ENCODE data around the gene DOCK3. TPM values are rescaled to one million over a fixed set of nuclear protein-coding genes. Genes with fewer than 3 reads are reported as not detected.

Gene DOCK3
- total and polyA plus RNA-seq, 4 donors = 0.01 to 0.08 (median 0.06) TPM; not detected in 1

DNA sequence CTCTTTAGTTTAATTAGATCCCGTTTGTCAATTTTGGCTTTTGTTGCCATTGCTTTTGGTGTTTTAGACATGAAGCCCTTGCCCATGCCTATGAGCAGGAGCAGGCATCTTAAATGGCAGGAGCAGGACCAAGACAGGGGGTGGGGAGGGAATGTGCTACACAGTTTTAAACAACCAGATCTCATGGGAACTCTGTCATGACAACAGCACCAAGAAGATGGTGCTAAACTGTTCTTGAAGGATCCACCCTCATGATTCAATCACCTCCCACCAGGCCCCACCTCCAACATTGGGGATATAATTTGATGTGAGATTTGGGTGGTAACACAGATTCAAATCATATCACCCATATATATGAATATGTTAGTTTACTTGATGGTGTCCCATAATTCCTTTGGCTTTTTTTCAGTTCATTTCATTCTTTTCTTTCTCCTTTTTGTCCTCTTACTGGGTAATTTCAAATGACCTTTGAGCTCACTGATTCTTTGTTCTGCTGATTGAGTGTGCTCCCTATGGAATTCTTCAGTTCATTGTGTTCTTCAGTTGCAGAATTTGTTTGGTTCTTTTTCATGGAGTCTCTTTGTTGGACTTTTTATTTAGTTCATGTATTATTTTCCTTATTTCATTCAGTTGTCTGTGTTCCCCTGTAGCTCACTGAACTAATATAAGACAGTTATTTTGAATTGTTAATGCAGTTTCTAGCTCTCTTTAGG, 62.6 kb downstream of the DOCK3 start:
- H3K27ac ChIP-seq (ENCODE audit: low read depth in 1 of 2, low read length in 2 of 2) = no peak overlapping the region
- no peak for DNase-seq (ENCODE audit: low spot score)
- H3K4me3 ChIP-seq (ENCODE audit: low read depth in 1 of 3, low read length in 3 of 3) = no peak overlapping the region
- peaks cover 0 to 2% (median 0%) of the 10 kb centered on the region in 4 donors for H3K36me3 ChIP-seq (ENCODE audit: control insufficient read depth in 4 of 4, insufficient read depth in 3 of 4, low read depth in 1 of 4, low read length in 3 of 4)
- H3K9ac ChIP-seq (ENCODE audit: low read depth in 1 of 2, low read length in 2 of 2) = no peak overlapping the region
- H3K27me3 ChIP-seq (ENCODE audit: control insufficient read depth in 4 of 4, insufficient read depth in 4 of 4, low read length in 3 of 4) = no peaks in the 10 kb centered on the region
- WGBS = 72% methylated on average over 1 of the region's 1 CpG
- H3K9me3 ChIP-seq (ENCODE audit: control insufficient read depth in 4 of 4, low read length in 3 of 4) = peaks cover 0 to 4% (median 2%) of the 10 kb centered on the region in 4 donors
- H3K4me1 ChIP-seq (ENCODE audit: control insufficient read depth in 4 of 4, insufficient read depth in 4 of 4, low read length in 3 of 4) = no peaks in the 10 kb centered on the region
- no peak for TF ChIP-seq RAD21 (IDR thresholded peaks at IDR 0.05)
- no peak for TF ChIP-seq HNF4A (conservative IDR thresholded peaks at IDR 0.05)
- no peak for TF ChIP-seq JUND (IDR thresholded peaks at IDR 0.05)
- no peak for TF ChIP-seq FOXA1 (IDR thresholded peaks at IDR 0.05)
- TF ChIP-seq, protein P1, sequence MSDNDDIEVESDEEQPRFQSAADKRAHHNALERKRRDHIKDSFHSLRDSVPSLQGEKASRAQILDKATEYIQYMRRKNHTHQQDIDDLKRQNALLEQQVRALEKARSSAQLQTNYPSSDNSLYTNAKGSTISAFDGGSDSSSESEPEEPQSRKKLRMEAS (IDR thresholded peaks at IDR 0.05) = no peak
- no peak for TF ChIP-seq TAF1 (conservative IDR thresholded peaks at IDR 0.05)
- TF ChIP-seq, protein P2, sequence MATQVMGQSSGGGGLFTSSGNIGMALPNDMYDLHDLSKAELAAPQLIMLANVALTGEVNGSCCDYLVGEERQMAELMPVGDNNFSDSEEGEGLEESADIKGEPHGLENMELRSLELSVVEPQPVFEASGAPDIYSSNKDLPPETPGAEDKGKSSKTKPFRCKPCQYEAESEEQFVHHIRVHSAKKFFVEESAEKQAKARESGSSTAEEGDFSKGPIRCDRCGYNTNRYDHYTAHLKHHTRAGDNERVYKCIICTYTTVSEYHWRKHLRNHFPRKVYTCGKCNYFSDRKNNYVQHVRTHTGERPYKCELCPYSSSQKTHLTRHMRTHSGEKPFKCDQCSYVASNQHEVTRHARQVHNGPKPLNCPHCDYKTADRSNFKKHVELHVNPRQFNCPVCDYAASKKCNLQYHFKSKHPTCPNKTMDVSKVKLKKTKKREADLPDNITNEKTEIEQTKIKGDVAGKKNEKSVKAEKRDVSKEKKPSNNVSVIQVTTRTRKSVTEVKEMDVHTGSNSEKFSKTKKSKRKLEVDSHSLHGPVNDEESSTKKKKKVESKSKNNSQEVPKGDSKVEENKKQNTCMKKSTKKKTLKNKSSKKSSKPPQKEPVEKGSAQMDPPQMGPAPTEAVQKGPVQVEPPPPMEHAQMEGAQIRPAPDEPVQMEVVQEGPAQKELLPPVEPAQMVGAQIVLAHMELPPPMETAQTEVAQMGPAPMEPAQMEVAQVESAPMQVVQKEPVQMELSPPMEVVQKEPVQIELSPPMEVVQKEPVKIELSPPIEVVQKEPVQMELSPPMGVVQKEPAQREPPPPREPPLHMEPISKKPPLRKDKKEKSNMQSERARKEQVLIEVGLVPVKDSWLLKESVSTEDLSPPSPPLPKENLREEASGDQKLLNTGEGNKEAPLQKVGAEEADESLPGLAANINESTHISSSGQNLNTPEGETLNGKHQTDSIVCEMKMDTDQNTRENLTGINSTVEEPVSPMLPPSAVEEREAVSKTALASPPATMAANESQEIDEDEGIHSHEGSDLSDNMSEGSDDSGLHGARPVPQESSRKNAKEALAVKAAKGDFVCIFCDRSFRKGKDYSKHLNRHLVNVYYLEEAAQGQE (IDR thresholded peaks at IDR 0.05) = no peak
- TF ChIP-seq, protein P3, sequence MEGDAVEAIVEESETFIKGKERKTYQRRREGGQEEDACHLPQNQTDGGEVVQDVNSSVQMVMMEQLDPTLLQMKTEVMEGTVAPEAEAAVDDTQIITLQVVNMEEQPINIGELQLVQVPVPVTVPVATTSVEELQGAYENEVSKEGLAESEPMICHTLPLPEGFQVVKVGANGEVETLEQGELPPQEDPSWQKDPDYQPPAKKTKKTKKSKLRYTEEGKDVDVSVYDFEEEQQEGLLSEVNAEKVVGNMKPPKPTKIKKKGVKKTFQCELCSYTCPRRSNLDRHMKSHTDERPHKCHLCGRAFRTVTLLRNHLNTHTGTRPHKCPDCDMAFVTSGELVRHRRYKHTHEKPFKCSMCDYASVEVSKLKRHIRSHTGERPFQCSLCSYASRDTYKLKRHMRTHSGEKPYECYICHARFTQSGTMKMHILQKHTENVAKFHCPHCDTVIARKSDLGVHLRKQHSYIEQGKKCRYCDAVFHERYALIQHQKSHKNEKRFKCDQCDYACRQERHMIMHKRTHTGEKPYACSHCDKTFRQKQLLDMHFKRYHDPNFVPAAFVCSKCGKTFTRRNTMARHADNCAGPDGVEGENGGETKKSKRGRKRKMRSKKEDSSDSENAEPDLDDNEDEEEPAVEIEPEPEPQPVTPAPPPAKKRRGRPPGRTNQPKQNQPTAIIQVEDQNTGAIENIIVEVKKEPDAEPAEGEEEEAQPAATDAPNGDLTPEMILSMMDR (IDR thresholded peaks at IDR 0.05; ENCODE audit: low read depth, low read length, missing input control) = no peak
- no peak for TF ChIP-seq RXRA (IDR thresholded peaks at IDR 0.05)
- no peak for TF ChIP-seq SP1 (IDR thresholded peaks at IDR 0.05)
- TF ChIP-seq, protein P4, sequence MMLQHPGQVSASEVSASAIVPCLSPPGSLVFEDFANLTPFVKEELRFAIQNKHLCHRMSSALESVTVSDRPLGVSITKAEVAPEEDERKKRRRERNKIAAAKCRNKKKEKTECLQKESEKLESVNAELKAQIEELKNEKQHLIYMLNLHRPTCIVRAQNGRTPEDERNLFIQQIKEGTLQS (IDR thresholded peaks at IDR 0.05) = no peak
- TF ChIP-seq FOXA2 (IDR thresholded peaks at IDR 0.05) = no peak

DNA sequence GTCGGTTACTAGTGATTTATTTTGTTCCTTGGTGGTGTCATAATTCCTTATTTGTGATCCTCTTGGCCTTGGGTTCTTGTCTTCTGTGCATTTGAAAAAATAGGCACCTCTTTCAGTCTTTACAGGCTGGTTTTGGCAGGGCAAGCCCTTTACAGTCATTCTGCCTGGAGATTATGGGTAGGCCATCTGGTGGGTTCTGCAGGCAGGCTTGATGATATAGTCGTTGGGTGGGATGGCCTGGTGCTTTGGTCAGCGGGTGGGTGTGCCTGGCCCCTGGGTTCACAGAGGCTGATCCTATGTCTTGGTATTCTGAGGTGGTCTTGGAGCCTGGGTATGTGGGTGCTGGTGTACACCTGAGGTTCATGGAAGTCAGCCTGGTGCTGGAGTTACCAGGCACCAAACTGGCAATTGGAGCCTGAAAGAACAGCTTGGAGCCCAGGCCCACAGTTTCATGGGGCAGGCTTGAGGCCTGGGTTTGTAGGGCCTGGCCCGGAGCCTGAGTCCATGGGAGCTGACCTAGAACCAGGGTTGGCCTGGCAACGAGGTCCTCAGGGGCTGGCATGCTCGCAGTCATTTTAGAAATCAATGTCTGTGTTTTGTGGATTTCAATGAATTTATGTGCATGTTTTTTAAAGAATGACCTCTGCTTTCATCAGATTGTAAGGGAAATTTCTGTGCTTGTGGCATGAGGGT, 63.3 kb downstream of the DOCK3 start:
- Histone ChIP-seq H3K9ac (ENCODE audit: low read depth in 1 of 2, low read length in 2 of 2) (no peak overlapping the region), H3K4me3 (ENCODE audit: low read depth in 1 of 3, low read length in 3 of 3) (no peak overlapping the region), H3K4me1 (ENCODE audit: control insufficient read depth in 4 of 4, insufficient read depth in 4 of 4, low read length in 3 of 4) (no peaks in the 10 kb centered on the region), H3K27me3 (ENCODE audit: control insufficient read depth in 4 of 4, insufficient read depth in 4 of 4, low read length in 3 of 4) (no peaks in the 10 kb centered on the region), H3K36me3 (ENCODE audit: control insufficient read depth in 4 of 4, insufficient read depth in 3 of 4, low read depth in 1 of 4, low read length in 3 of 4) (peaks cover 0 to 2% (median 0%) of the 10 kb centered on the region in 4 donors), H3K27ac (ENCODE audit: low read depth in 1 of 2, low read length in 2 of 2) (no peak overlapping the region), H3K9me3 (ENCODE audit: control insufficient read depth in 4 of 4, low read length in 3 of 4) (peaks cover 0 to 4% (median 2%) of the 10 kb centered on the region in 4 donors)
- 78% methylated on average over 6 of the region's 6 CpGs for WGBS
- no peak for DNase-seq (ENCODE audit: low spot score)
- TF ChIP-seq GABPA (IDR thresholded peaks at IDR 0.05 in 1 of 2, conservative IDR thresholded peaks at IDR 0.05 in 1 of 2) (no peak), HNF4A (conservative IDR thresholded peaks at IDR 0.05) (no peak), SP1 (IDR thresholded peaks at IDR 0.05) (no peak), HNF4G (IDR thresholded peaks at IDR 0.05) (no peak), NR2F2 (IDR thresholded peaks at IDR 0.05) (no peak), RXRA (IDR thresholded peaks at IDR 0.05) (no peak), FOXA2 (IDR thresholded peaks at IDR 0.05) (no peak), JUND (IDR thresholded peaks at IDR 0.05) (no peak), TAF1 (conservative IDR thresholded peaks at IDR 0.05) (no peak), YY1 (IDR thresholded peaks at IDR 0.05) (no peak), RAD21 (IDR thresholded peaks at IDR 0.05) (no peak)
- TF ChIP-seq, protein P5, sequence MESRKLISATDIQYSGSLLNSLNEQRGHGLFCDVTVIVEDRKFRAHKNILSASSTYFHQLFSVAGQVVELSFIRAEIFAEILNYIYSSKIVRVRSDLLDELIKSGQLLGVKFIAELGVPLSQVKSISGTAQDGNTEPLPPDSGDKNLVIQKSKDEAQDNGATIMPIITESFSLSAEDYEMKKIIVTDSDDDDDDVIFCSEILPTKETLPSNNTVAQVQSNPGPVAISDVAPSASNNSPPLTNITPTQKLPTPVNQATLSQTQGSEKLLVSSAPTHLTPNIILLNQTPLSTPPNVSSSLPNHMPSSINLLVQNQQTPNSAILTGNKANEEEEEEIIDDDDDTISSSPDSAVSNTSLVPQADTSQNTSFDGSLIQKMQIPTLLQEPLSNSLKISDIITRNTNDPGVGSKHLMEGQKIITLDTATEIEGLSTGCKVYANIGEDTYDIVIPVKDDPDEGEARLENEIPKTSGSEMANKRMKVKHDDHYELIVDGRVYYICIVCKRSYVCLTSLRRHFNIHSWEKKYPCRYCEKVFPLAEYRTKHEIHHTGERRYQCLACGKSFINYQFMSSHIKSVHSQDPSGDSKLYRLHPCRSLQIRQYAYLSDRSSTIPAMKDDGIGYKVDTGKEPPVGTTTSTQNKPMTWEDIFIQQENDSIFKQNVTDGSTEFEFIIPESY (IDR thresholded peaks at IDR 0.05) = no peak
- TF ChIP-seq, protein P3 (IDR thresholded peaks at IDR 0.05; ENCODE audit: low read depth, low read length, missing input control) = no peak
- TF ChIP-seq, protein P4 (IDR thresholded peaks at IDR 0.05) = no peak
- TF ChIP-seq, protein P1 (IDR thresholded peaks at IDR 0.05) = no peak

Measured in liver (tissue), 9 donors.